ENCODE measurements around the gene MANEAL. TPM values are rescaled to one million over a fixed set of nuclear protein-coding genes. Genes with fewer than 3 reads are reported as not detected.
A peak's percentile ranks its signal among the peaks of the same experiment; 100 is the strongest.

The MANEAL gene, protein sequence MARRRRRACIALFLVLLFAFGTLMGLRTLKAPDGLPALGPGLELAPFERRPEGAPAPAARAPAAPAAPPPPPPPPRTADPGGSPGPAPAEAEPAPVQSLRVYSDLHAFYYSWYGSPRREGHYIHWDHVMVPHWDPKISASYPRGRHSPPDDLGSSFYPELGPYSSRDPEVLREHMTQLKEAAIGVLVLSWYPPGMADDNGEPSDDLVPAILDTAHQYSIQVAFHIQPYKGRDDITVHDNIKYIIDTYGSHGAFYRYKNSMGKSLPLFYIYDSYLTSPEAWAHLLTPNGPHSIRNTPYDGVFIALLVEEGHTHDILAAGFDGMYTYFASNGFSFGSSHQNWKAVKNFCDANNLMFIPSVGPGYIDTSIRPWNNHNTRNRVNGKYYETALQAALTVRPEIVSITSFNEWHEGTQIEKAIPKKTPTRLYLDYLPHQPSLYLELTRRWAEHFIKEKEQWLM
- total RNA-seq, result 1 to 10 TPM; 1.2 to 1.6 TPM
- long read RNA-seq, partial matches to known transcripts, result 1 of 2 reads
- long read RNA-seq, other reads (novel, unspliced or antisense), result 0 of 2 reads

DNA sequence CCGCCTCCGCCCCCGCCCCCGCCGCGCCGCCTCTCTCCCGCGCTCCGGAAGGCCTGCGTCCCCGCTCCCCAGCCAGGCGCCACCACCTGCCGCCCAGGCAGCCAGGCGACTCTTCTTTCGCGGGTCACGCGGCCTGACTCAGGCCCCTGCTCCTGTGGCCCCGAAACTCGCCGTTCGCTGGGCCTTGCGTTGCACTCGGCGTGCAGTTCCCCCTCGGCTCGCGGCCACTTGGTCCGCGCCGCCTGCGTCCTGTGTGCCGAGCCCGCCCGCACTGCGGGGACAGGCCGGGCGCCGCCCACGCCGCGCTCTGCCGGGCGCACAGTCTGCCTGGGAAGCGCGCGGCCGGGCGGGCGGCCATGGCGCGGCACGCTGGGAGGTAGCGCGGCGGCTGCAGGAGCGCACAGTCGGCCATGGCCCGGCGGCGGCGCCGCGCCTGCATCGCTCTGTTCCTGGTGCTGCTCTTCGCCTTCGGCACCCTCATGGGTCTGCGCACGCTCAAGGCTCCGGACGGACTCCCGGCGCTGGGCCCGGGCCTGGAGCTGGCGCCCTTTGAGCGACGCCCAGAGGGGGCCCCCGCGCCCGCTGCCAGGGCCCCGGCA, at the start of gene MANEAL:
TSS of gene MANEAL (plus strand) at position 75 of the 599 bp plus-strand sequence. CDS start at position 411, 336 bp downstream.
- DNase-seq, result peak; percentile 53
- peak; percentile 85 to 88 for ATAC-seq
- intact Hi-C loops (cut with DNase I), result no loop called here

DNA sequence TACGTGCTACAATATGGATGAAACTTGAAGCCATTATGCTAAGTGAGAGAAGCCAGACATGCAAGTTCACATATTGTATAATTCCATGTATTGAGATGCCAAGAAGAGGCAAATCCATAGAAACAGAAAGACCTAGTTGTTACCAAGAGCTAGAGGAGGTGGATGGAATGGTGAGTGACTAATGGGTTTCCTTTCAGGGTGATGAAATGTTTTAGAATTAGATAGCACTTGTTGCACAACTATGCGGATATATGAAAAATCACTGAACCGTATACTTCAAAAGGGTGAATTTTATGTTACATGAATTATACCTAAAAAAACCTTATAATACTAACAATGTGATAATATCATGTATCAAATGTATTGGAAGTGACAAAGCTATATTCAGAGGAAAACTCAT, 46.8 kb upstream of the MANEAL start:
- ATAC-seq (no peak), DNase-seq (no peak)
- intact Hi-C loops (cut with DNase I), result no loop called here

DNA sequence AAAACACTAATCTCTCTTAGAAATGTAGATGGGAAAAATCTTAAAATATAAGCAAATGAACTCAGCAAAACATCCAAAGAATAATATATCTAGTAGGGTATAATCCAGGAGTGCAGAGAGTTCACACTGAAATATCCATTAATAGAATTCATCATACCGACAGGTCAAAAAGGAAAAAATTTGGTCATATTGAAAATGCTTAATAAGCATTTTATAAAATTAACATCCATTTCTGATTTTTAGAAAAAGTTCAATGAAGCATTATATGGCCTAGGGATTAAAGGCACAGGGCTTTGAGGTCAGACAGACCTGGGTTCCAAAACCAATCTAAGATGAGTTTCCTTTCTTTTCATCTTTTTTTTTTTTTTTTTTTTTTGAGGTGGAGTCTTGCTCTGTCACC, 45.1 kb upstream of the MANEAL start:
- intact Hi-C loops (cut with DNase I), result no loop called here

DNA sequence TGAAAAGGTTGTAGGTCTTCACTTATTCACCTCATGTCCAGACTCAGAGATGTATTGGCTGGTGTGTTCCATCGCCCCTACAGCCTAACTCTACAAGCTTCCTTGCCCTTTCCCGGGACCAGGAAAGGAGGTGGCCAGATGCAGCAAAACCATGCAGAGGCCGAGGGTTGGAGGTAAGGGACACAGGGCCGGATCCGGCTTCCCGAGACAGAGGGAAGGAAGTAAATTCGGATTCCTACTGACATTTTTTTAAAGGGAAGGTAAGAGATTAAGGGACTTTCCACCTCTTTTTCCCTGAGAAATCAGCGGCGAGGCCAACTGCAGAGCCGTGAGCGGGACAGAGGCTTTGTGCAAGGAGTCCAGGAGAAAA, 41.4 kb upstream of the MANEAL start:
- ATAC-seq (no peak), DNase-seq (no peak)
- intact Hi-C loops (cut with DNase I), result no loop called here

More for the DNA sequence above, 45.1 kb upstream of the MANEAL start:
- DNase-seq (no peak), ATAC-seq (no peak)

DNA sequence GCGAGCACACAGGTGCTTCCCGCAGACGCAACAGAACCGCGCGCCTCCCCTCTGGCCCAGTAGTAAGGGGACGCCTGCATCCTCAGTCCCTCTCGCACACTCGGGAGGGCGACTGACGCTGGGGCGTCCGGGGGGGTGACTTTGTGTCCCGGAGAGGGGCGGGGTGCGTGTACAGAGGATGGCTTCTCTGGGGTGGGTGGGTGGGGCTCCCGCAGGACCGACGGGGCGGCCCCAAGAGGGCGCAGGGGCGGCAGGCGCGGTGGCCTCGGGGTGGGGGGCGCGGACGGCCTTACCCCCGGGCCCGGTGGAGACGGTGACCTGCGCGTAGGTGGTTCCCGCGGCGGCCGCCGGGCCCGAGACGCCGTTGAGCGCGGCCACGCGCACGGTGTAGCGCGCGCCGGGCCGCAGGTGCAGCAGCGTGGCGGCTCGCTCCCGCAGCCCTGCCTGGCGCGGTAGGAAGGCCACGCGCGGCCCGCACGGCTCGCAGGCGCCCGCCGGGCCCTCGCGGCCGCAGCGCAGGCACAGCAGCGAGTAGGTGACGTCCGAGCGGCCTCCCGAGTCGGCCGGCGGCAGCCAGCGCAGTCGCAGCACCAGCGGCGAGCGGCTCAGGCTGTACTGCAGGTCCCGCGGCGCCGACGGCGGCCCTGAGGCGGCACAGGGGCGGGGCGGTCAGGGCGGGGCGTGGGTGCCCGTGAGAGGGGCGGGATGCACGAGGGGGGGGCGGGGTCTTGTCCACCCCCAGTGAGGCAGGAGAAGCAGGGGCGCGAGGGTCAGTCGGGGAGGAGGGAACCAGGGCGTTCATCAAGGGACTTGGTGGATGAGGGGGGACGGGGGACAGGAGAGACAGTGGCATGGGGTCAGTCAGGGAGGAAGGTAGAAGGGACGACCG, 40.8 kb upstream of the MANEAL start:
- ATAC-seq (peak; percentile 18 to 41), DNase-seq (no peak)
- intact Hi-C loops (cut with DNase I), result no loop called here

DNA sequence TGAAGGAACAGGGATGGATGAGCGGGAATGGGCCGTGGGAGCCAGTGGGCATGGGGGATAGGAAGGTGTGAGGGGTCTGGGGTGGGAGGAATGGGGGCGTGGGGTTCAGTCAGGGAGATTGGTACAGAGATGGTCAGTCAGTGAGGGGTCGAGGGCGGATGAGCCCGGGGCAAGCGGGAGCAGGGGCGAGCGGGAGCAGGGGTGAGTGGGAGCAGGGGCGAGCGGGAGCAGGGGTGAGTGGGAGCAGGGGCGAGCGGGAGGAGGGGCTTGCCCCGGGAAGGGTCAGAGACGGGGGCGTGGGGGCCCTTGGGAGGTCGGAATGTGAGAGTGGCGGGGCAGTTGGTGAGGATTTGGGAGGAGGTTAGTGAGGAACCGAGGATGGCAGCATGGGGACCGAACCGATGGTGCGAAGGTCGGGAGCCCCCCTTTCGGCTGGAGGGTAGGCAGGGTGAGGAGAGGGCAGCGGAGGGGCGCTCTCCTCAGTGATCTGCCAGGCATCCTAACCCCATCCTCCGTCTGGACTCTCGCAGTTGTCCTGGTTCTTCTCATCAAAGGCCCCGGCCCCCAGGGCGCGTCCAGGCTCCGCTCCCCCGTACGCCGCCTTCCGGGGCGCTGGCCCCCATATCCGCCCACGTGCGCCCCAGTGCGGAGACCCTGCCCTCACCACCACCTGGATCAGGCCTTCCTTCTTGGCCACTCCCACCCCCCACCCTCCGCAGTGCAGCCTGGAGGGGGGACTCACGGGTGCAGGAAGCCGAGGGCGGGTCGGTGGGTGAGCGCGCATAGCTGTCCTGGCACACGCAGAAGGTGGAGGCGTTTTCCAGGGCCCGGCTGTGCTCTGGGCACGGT, 40.0 kb upstream of the MANEAL start:
- ATAC-seq (no peak), DNase-seq (no peak)
- intact Hi-C loops (cut with DNase I), result no loop called here

DNA sequence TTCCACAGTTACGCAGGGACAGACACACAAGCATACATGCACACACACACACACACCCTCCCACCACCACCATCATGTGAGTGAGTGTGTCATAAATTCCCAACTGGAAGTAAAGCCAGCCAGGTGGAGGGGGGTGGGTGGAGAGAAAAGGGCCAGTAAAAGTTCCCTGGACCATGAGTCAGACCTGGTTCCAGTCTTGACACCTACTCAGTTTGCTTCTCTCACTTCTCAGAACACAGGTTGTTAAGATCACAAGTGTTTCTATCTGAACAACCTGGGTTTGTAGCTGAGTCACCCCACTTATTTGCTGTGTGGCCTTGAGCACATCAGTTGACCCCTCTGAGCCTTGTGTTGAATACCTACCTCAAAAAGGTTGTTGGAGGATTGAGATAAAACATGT, 38.4 kb upstream of the MANEAL start:
- intact Hi-C loops (cut with DNase I), result no loop called here
- ATAC-seq (no peak), DNase-seq (no peak)

DNA sequence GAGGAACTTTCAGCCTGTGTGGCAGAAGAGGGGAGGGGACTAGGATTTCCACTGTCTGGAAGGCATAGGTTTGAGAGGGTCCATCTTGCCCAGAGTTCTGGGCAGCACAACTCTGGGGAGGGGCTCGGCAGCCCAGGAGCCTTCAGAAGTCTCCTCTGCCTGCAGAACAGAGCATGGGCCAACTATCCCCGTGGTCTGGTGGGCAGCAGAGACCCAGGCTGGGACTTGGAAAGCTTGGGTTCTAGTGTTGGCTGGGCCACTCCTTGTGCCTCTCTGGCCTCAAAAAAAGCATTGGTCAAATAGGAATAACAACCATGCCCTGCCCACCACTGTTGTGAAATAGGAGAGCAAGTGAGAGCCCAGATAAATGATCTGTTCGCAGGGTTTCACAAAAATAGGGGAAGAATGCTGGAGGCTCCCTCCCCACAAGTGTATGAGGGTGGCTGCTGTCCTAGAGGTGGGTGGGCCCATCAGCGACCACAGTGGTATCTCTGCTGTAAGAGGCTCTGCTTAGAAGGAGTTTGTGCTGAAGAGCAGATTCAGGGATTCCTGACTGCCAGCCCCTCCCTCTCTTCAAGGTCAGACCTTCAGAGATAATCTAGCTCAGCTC, 37.6 kb upstream of the MANEAL start:
- ATAC-seq (no peak), DNase-seq (no peak)
- intact Hi-C loops (cut with DNase I), result no loop called here

DNA sequence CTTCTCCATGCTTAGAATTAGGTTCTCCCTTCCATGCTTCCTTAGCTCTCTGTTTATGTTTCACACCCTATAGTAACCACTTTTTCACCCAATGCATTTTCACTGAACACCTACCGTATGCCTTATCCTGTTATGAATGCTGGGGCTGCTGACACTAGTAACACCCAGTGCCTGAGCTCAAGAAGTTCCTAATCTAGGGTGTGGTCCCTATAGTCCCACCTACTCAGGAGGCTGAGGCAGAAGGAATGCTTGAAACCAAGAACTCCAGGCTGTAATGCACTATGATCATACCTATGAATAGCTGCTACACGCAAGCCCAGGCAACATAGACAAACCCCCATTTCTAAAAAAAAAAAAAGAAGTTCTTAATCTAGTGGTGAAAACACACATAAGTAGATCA, 34.2 kb upstream of the MANEAL start:
- DNase-seq (no peak), ATAC-seq (no peak)
- intact Hi-C loops (cut with DNase I), result no loop called here

DNA sequence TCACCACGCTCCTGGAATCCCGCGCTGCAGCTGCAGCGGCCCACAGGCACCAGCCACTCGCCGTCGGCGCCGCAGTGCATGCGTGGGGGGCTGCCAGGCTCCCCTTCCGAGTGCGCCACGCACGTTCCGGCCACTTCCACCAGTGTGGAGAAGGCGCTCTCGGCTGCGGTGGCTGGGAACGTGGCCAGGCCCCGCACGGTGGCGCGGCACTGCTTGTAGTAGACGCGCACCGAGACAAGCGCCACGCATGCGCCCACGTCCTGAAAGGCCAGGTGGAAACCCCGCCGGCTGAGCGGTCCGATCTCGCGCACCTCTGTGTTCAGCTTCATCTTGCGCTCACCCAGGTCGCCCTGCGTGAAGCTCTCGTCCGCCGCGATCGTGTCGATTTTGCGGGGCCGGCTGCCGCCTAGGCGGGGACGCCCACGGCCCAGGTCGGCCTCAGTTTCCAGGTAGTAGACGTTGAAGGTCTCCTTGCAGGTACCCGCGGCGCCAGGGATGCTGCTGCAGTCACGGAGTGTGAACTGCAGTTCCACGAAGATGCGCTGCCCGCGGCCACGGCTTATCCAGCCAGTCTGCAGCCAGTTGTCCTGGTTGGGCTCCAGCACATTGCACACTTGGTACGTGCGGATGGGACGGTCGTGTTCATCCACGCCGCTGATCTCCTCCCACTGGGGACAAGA, 32.1 kb upstream of the MANEAL start:
- ATAC-seq, result no peak
- intact Hi-C loops (cut with DNase I), result no loop called here
- DNase-seq, result no peak

DNA sequence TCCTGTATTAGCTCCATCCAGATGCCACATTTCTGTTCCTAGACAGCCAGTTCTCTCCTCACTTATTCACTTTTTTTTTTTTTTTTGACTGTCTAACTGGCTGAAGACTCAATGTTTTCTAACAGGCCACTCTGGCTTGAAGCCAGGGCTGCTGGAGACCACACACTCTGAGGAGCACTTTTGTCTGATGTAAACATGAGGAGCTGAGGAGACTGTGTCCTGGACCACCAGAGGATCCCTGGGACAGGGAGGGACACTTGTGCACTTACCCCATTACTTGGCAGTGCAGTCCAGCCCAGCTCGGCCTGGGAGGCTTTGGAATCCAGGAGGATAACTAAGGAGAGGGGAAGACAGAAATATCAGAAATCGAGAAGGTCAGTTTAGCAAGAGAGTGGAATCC, 31.1 kb upstream of the MANEAL start:
- ATAC-seq (no peak), DNase-seq (no peak)
- intact Hi-C loops (cut with DNase I), result no loop called here

DNA sequence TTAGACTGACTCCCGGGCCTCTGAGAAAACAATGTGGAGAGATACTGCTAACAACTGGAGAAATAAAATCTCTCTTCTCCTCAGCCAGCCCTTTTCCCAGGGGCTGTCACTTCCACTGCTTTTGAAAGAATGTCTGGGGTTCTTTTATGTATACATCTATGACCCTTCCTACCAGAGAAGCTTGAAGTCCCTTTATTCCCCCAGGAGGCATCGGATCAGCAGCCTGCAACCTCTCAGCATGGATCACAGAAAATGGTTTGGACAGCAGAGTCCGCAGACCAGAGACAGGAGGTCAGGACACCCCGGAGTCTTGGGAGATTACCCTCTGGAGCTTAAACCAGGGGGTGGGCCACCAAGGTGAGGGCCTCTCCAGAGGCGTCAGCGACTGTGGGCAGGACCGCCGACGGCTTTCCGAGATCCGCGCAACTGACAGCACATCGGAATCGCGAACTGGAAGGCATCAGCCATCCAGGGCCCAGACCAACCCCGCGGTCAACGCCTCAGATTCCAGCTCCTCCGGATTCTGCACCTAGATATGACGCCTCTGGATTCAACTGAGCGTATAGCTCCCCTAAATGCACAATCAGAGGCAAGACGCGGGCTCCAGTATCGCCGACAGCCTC, 29.7 kb upstream of the MANEAL start:
- DNase-seq, result no peak
- no peak for ATAC-seq
- intact Hi-C loops (cut with DNase I), result no loop called here

DNA sequence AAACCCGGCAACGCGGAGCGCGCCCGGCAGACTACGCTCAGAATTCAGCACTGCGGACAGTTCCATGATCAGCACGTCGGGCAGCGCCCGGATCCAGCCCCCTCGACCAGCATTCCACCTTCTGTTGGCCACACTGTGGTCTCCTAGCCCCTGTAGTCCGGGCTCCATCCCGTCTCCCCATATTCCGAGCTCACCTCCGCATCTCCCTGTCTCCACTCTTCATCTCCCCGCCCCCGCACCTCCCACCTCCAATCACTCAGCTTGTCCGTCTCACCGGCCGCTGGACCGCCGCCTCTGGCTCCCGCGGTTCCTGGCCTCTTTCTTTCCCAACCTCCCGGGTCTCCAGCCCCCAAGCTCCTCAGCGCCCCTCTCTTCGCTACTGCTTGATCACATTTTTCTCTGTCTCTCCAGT, 29.2 kb upstream of the MANEAL start:
- intact Hi-C loops (cut with DNase I), result no loop called here
- ATAC-seq, result peak in 1 of 2 donors; percentile 47
- DNase-seq, result peak; percentile 32

DNA sequence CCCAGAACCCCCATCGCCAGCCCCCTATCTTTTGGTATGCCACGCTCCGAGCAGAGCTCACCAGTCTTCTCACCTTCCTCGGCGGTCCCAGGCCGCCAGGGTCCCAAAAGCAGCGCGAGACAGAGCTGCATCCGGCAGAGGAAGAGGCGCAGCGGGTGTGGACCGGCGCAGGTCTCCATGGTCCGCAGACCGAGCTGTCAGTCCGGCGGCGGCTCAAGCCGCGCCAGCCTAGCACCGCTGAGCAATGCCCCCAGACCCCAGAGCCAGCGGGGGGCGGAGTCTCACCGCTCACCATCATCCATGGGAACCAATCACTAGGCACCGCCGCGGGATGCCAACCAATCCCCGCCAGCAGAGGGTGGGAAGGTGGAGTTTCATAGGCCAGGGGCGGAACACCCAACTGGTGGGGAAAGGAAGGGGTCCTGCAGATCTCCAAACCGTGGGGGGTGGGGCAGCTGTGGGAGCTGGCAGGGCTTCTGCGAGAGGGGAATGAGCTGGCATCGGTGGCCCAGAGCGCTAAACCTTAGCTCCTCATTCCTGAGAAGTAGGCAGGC, 28.7 kb upstream of the MANEAL start, which contains the start of gene EPHA10:
TSS of gene EPHA10 (minus strand) at position 233 of the 554 bp plus-strand sequence. CDS start at position 179, 54 bp downstream.
- intact Hi-C loops (cut with DNase I), result no loop called here
- ATAC-seq, result no peak
- no peak for DNase-seq

DNA sequence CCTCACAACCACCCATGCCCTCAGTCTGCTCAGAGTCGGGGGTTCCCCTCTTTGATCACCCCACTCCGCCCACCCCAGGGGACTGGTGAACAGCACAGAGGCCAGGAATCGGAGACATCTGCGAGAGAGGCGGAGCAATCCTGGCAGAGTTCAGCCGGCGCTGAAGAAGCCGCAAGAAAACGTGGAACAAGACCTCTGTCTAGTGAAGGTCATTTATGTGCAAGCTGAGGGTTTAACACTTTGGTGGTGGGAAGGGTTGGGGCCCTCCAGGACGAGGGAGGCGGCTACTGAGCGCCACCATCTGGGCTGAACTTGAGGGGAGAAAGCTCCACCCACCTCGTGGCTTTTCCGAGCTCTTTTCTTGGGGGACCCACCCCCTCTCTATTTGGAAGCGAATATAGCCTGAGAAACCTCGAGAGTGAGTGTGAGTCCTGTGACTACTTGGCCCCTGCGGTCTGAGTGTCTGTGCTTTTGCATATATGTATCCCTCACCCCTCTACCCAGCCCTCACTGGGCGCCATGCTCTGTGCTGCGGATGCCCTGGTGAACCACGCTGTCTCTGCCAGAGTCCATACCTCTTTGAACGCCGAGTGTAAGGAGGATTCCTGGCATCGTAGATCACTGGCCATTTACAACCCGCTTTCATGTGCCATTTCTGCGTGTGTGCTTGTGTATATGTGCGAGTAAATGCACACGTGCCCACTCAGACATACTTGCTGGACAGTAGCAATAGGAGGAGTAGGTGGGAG, 27.6 kb upstream of the MANEAL start:
- ATAC-seq, result no peak

DNA sequence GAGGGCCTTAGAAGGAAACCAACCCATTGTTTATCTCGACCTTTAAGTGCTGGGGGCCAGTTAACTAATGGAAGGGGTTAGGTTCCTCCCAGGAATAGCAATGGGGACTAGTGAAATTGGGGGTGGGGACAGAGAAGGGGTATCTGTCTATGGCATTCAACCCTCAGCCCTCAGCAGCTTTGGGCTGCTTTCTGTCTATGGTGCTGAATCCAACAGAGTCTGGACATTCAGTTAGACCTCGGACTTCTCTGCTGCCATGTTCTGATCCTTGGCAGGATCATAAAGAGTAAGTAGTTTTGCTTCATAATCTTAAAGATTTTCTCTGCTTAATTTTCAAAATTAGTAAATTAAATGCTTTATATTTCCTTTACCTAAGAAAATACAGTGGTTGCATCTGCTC, 26.2 kb upstream of the MANEAL start:
- DNase-seq (no peak), ATAC-seq (no peak)
- intact Hi-C loops (cut with DNase I), result no loop called here

More for the DNA sequence above, 27.6 kb upstream of the MANEAL start:
- intact Hi-C loops (cut with DNase I), result no loop called here
- no peak for DNase-seq

Measured in left cardiac atrium (tissue), 4 donors.